MM.1S (cell line): ENCODE results near the gene TNS2.

Experiments
- DNase-seq: peaks from one replicate; pipeline ENCODE4 v3.0.0-alpha.2; 2015
- H2AFZ ChIP-seq: fragments of 300-600 bp; sonication (generic); 2 replicates; pipeline ENCODE4 v1.6.0; 2016; ENCODE audit warnings: antibody characterized with exemption, low read length
- H3F3A ChIP-seq: fragments of 300-600 bp; sonication (generic); 2 replicates; pipeline ENCODE4 v1.6.1; 2016; ENCODE audit warnings: mild to moderate bottlenecking, antibody characterized with exemption, low read length, moderate library complexity, mixed read lengths; ENCODE audit not compliant: insufficient read depth
- H3K27ac ChIP-seq: fragments of 300-600 bp; sonication (generic); 2 replicates; pipeline ENCODE4 v1.5.1; 2016; ENCODE audit warnings: mild to moderate bottlenecking, low read length
- H3K27me3 ChIP-seq: fragments of 300-600 bp; sonication (generic); replicated peaks from 2 replicates; pipeline ENCODE4 v1.6.0; 2016; ENCODE audit warnings: low read length; ENCODE audit not compliant: insufficient read depth
- H3K36me3 ChIP-seq: fragments of 300-600 bp; sonication (generic); replicated peaks from 2 replicates; pipeline ENCODE4 v1.6.1; 2016; ENCODE audit warnings: mild to moderate bottlenecking, low read length, mixed read lengths; ENCODE audit not compliant: insufficient read depth
- H3K4me1 ChIP-seq: fragments of 300-600 bp; sonication (generic); 2 replicates; pipeline ENCODE4 v1.6.1; 2016; ENCODE audit warnings: low read length, mixed read lengths
- H3K4me2 ChIP-seq: fragments of 300-600 bp; sonication (generic); 2 replicates; pipeline ENCODE4 v1.6.0; 2016; ENCODE audit warnings: low read depth, low read length
- H3K4me3 ChIP-seq: fragments of 300-600 bp; sonication (generic); 2 replicates; pipeline ENCODE4 v1.5.1; 2016; ENCODE audit warnings: low read length, mixed read lengths
- H3K79me2 ChIP-seq: fragments of 300-600 bp; sonication (generic); 2 replicates; pipeline ENCODE4 v1.6.1; 2016; ENCODE audit warnings: mixed run types, low read length, mixed read lengths
- H3K9ac ChIP-seq: fragments of 300-600 bp; sonication (generic); 2 replicates; pipeline ENCODE4 v1.6.1; 2016; ENCODE audit warnings: low read length, mixed read lengths
- H3K9me2 ChIP-seq: fragments of 300-600 bp; sonication (generic); replicated peaks from 2 replicates; pipeline ENCODE4 v1.6.1; 2016; ENCODE audit warnings: mild to moderate bottlenecking, low read length, mixed read lengths; ENCODE audit not compliant: insufficient read depth
- H3K9me3 ChIP-seq: fragments of 300-600 bp; sonication (generic); replicated peaks from 2 replicates; pipeline ENCODE4 v1.6.1; 2016; ENCODE audit warnings: mild to moderate bottlenecking, low read length, mixed read lengths; ENCODE audit not compliant: insufficient read depth
- H4K20me1 ChIP-seq: fragments of 300-600 bp; sonication (generic); 2 replicates; pipeline ENCODE4 v1.6.1; 2016; ENCODE audit warnings: mild to moderate bottlenecking, low read length, moderate library complexity, mixed read lengths; ENCODE audit not compliant: insufficient read depth
- EZH2 ChIP-seq: fragments of 300-600 bp; sonication (generic); optimal IDR thresholded peaks from 2 replicates; pipeline ENCODE3; 2017; ENCODE audit warnings: low read depth, mild to moderate bottlenecking, antibody characterized with exemption, low read length, mixed read lengths
- EZH2phosphoT487 ChIP-seq: fragments of 300-600 bp; sonication (generic); IDR thresholded peaks from 2 replicates; pipeline ENCODE4 v1.6.1; 2018; ENCODE audit warnings: antibody characterized with exemption, low read length
- TF ChIP-seq, protein P1 (sequence below): fragments of 300-600 bp; sonication (generic); IDR thresholded peaks from 2 replicates; pipeline ENCODE4 v1.5.1; 2016; ENCODE audit warnings: antibody characterized with exemption, low read length, mixed read lengths

The TNS2 gene

DNA sequence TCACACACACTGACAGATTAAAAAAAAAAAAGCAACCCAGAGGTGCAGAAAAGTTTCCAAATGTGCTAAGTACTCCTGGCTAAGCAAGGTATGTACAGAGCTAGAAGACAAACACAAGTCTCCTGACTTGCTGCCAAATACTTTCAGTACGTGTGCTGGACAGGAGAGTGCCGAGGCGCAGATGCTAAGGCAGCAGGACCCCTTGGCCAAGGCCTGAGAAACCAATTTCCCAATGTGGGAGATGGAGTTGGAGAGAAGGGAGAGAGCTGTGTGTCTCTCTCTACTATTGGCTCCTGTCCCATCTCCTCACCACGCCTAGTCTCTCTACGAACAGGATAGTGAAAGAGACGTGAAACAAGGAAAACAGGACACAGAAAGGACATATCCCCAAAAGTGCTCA is 24.0 kb downstream of the TNS2 start:
- H3F3A ChIP-seq = peaks cover 5% of the 10 kb centered on the region; the same call in 1 of the 2 replicates
- H3K27me3 ChIP-seq = no peaks in the 10 kb centered on the region
- TF ChIP-seq EZH2 (no peak), EZH2phosphoT487 (no peak)
- TF ChIP-seq, protein P1, sequence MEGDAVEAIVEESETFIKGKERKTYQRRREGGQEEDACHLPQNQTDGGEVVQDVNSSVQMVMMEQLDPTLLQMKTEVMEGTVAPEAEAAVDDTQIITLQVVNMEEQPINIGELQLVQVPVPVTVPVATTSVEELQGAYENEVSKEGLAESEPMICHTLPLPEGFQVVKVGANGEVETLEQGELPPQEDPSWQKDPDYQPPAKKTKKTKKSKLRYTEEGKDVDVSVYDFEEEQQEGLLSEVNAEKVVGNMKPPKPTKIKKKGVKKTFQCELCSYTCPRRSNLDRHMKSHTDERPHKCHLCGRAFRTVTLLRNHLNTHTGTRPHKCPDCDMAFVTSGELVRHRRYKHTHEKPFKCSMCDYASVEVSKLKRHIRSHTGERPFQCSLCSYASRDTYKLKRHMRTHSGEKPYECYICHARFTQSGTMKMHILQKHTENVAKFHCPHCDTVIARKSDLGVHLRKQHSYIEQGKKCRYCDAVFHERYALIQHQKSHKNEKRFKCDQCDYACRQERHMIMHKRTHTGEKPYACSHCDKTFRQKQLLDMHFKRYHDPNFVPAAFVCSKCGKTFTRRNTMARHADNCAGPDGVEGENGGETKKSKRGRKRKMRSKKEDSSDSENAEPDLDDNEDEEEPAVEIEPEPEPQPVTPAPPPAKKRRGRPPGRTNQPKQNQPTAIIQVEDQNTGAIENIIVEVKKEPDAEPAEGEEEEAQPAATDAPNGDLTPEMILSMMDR = no peak
- no peak overlapping the region for H2AFZ ChIP-seq
- peaks cover 4% of the 10 kb centered on the region; the same call in 1 of the 2 replicates for H3K36me3 ChIP-seq
- DNase-seq = no peak
- H3K4me2 ChIP-seq = no peak overlapping the region
- peaks cover 7% of the 10 kb centered on the region; the same call in 1 of the 2 replicates for H3K4me1 ChIP-seq
- H4K20me1 ChIP-seq = no peaks in the 10 kb centered on the region
- H3K9me2 ChIP-seq = no peaks in the 10 kb centered on the region
- H3K9me3 ChIP-seq = no peaks in the 10 kb centered on the region
- H3K79me2 ChIP-seq = peaks cover 36% of the 10 kb centered on the region
- no peak overlapping the region for H3K4me3 ChIP-seq
- no peak overlapping the region for H3K27ac ChIP-seq
- no peak overlapping the region for H3K9ac ChIP-seq

- H2AFZ ChIP-seq = no peak overlapping the region
- DNase-seq = no peak
- H3K27me3 ChIP-seq = no peaks in the 10 kb centered on the region
- no peaks in the 10 kb centered on the region for H4K20me1 ChIP-seq
- no peak overlapping the region for H3K27ac ChIP-seq
- no peaks in the 10 kb centered on the region for H3K9me2 ChIP-seq
- peaks cover 38% of the 10 kb centered on the region for H3K79me2 ChIP-seq
- no peak overlapping the region for H3K4me3 ChIP-seq
- H3K9me3 ChIP-seq = no peaks in the 10 kb centered on the region
- peaks cover 4% of the 10 kb centered on the region; the same call in 1 of the 2 replicates for H3K36me3 ChIP-seq
- peaks cover 7% of the 10 kb centered on the region; the same call in 1 of the 2 replicates for H3F3A ChIP-seq
- no peak overlapping the region for H3K4me2 ChIP-seq
- no peak overlapping the region for H3K9ac ChIP-seq
- peaks cover 7% of the 10 kb centered on the region; the same call in 1 of the 2 replicates for H3K4me1 ChIP-seq
- no peak for TF ChIP-seq EZH2phosphoT487
- no peak for TF ChIP-seq EZH2
- TF ChIP-seq, protein P1 = no peak
These were observed 24.6 kb downstream of the TNS2 start for GRCh38 chr12:53074283-53074998.

DNA sequence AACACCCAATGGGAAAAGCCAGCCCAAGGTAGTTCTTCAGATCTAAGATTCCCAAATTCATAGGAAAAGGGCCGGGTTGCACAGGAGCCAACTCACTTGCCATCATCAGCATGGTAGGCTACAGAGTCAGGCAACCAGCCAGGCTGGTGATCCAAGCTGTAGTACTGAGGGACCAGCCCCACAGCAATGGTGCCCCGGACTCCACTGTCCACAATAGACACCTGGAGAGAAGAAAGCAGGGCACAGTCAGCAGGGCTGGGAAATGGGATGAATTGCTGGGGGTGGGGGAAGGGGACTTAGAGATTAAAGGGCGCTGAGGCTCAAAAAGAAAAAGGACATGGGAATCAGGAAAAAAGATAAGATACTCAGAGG is 25.1 kb downstream of the TNS2 start:
- Histone ChIP-seq H3K9me3 (no peaks in the 10 kb centered on the region), H3K4me3 (no peak overlapping the region), H3F3A (peaks cover 10% of the 10 kb centered on the region; the same call in 1 of the 2 replicates), H4K20me1 (no peaks in the 10 kb centered on the region), H3K79me2 (peaks cover 38% of the 10 kb centered on the region), H3K27me3 (no peaks in the 10 kb centered on the region), H2AFZ (no peak overlapping the region), H3K27ac (no peak overlapping the region), H3K9me2 (no peaks in the 10 kb centered on the region), H3K4me1 (peaks cover 10% of the 10 kb centered on the region; the same call in 1 of the 2 replicates), H3K36me3 (peaks cover 4% of the 10 kb centered on the region; the same call in 1 of the 2 replicates), H3K4me2 (no peak overlapping the region), H3K9ac (no peak overlapping the region)
- no peak for DNase-seq
- TF ChIP-seq, protein P1 = no peak
- TF ChIP-seq EZH2phosphoT487 (no peak), EZH2 (no peak)
